Heart left ventricle (tissue), 16 donors: ENCODE results near the gene SERHL2. TPM values are rescaled to one million over a fixed set of nuclear protein-coding genes. Genes with fewer than 3 reads are reported as not detected.
"Not testable (repeated sequence)": the region's sequence is repeated elsewhere in the genome, so short reads cannot be mapped to it uniquely, and the experiment has no call there.

Source experiments
- ATAC-seq, 4 donors: fragments of 200-7000 bp; cut with Tn5 transposase; one replicate each; pipeline ENCODE4 v1.9.1; 2020 to 2022; ENCODE audit warnings: moderate library complexity in 4 of 4, mild to moderate bottlenecking in 3 of 4, moderate number of reproducible peaks in 1 of 4
- DNase-seq, 5 donors: peaks; one replicate each; pipeline ENCODE4 v3.0.0-alpha.2; 2020
- H3K27ac ChIP-seq, 12 donors: fragments of 200-600 bp; sonication (generic) in 4 of 12; one replicate each; pipeline versions ENCODE4 v1.5.0 to v1.8.0; 2016 to 2022; ENCODE audit warnings: mild to moderate bottlenecking in 2 of 12
- H3K27me3 ChIP-seq, 9 donors: fragments of 200-600 bp; sonication (generic) in 2 of 9; one replicate each; pipeline versions ENCODE4 v1.5.1 to v1.8.0; 2016 to 2022; ENCODE audit warnings: mild to moderate bottlenecking in 3 of 9
- H3K36me3 ChIP-seq, 9 donors: fragments of 200-600 bp; sonication (generic) in 2 of 9; one replicate each; pipeline versions ENCODE4 v1.5.0 to v1.8.0; 2018 to 2022; ENCODE audit warnings: mild to moderate bottlenecking in 2 of 9
- H3K4me1 ChIP-seq, 12 donors: fragments of 200-600 bp; sonication (generic) in 4 of 12; one replicate each; pipeline versions ENCODE4 v1.5.0 to v1.8.0; 2016 to 2022; ENCODE audit warnings: mild to moderate bottlenecking in 3 of 12
- H3K4me3 ChIP-seq, 12 donors: fragments of 200-600 bp; sonication (generic) in 4 of 12; one replicate each; pipeline versions ENCODE4 v1.5.0 to v1.8.0; 2017 to 2022; ENCODE audit warnings: mild to moderate bottlenecking in 9 of 12, moderate library complexity in 4 of 12
- H3K9me3 ChIP-seq, 12 donors: fragments of 200-600 bp; sonication (generic) in 4 of 12; one replicate each; pipeline versions ENCODE4 v1.5.0 to v1.8.0; 2016 to 2022; ENCODE audit warnings: mild to moderate bottlenecking in 1 of 12
- CTCF ChIP-seq, 12 donors: fragments of 200-600 bp; sonication (generic) in 4 of 12; IDR thresholded peaks; one replicate each; pipeline versions ENCODE4 v1.5.0 to v1.8.0; 2018 to 2022; ENCODE audit warnings: antibody characterized with exemption in 12 of 12, mild to moderate bottlenecking in 5 of 12
- POLR2A ChIP-seq, 2 donors: fragments of 450-650 bp; IDR thresholded peaks; one replicate each; pipeline ENCODE4 v1.6.1; 2017; ENCODE audit warnings: antibody characterized with exemption in 2 of 2, mild to moderate bottlenecking in 2 of 2, moderate library complexity in 2 of 2
- WGBS, 4 donors: extraction: QIAGEN DNeasy Blood & Tissue Kit in 2 of 4; methylation state at CpG; one replicate each; pipeline versions ENCODE4 v1.1.5 to v1.1.7; 2013 to 2018; 5-methylcytosine and 5-hydroxymethylcytosine counted together
- intact Hi-C, 10 donors: fragments of 100-400 bp; cut with DNase I; formaldehyde crosslinking; loops; one replicate each; pipeline versions ENCODE4 v1.11.1 to v1.14.2; 2022
- long read RNA-seq, 3 donors: library from polyadenylated mRNA; unstranded; transcript quantifications; one replicate each; pipeline ENCODE4 v2.0.0, GENCODE V29; 2020 to 2021
- polyA plus RNA-seq, 2 donors: library from polyadenylated mRNA; stranded (reverse); fragments of 200-250 nt; gene quantifications; one replicate each; pipeline ENCODE4 v1.2.3, GENCODE V29; 2013
- total RNA-seq, 9 donors: library from RNA; depleted of rRNA in 2 of 9; stranded (reverse); fragments of >200 nt in 2 of 9; fragmentation: NEBNext Ultra II Directional in 3 of 9; extraction: Animal tissue kit (Norgen Biotek cat#: 25700) in 3 of 9; gene quantifications; one replicate each; pipeline versions ENCODE4 v1.1.0 to v1.2.4, GENCODE V29; 2016 to 2023
- donor health status: ischemic (EF 13 %, LVEDD 7.1; RV severe dilation, severe dysfunction).
- donor health status: healthy with polysubstance abuse.
- donor health status: DM: no; HTN: yes; CAD: no.
- donor health status: DM: no; HTN: no; CAD: no.
- donor health status: ischemic (EF 25% LVEDD 6.9; RV normal size, moderate dysfunction).
- donor health status: ischemic (EF 25% LVEDD 5.7; RV mildly dilated, moderate dysfunction).
- donor health status: healthy.
- donor health status: DM: yes; HTN: yes; CAD: no.
- donor health status: ischemic (EF 35%, LVEDD 5.7; RV mildly dilated, moderate dysfunction).
- donor health status: nonischemic (EF 11% LVEDD 7.7; RV severe dilation, severe dysfunction).
- donor health status: DM: yes; HTN: yes; CAD: no.
- donor health status: PGD.
- donor health status: ischemic (EF 29% LVEDD 5.4; RV normal size, mild dysfunction).
- donor health status: nonischemic (EF 23%, LVEDD 6.1; RV moderate dilation, normal function).

Gene SERHL2
- 1 to 10 TPM in 8 of 9 donors, under 1 TPM in 1; 0.90 to 5.3 (median 3.5) TPM for total RNA-seq
- 1 to 10 TPM; 1.1 to 3.4 TPM for polyA plus RNA-seq
- long read RNA-seq, donor 1, partial matches to known transcripts: 0 of 10 reads
- long read RNA-seq, donor 1, other reads (novel, unspliced or antisense): 10 of 10 reads
- long read RNA-seq, donor 2, partial matches to known transcripts: 0 of 7 reads
- long read RNA-seq, donor 2, other reads (novel, unspliced or antisense): 7 of 7 reads
- long read RNA-seq, donor 3, partial matches to known transcripts: 0 of 1 reads
- long read RNA-seq, donor 3, other reads (novel, unspliced or antisense): 1 of 1 reads

- Histone ChIP-seq H3K36me3 (no peaks in the 10 kb centered on the region), H3K4me1 (peaks cover 3 to 14% (median 8%) of the 10 kb centered on the region in 12 donors), H3K27me3 (peaks cover 0 to 6% (median 0%) of the 10 kb centered on the region in 9 donors), H3K9me3 (peaks cover 0 to 7% (median 0%) of the 10 kb centered on the region in 12 donors), H3K27ac (peak within 1 kb of the TSS in 8 of 12 donors; percentile 31 to 65 (median 52)), H3K4me3 (peak within 1 kb of the TSS; percentile 18 to 72 (median 64))
- intact Hi-C loops: loop anchor here in 2 of 10 donors (5.0 kb wide), 1 partner anchor 41 kb away; no protein-coding TSS in a partner anchor
- 1 to 3% (median 2%) methylated on average over 29 to 75 of the region's 75 CpGs for WGBS, 4 donors
- TF ChIP-seq POLR2A (IDR thresholded peaks at IDR 0.05) (peak in 1 of 2 donors; percentile 40), CTCF (IDR thresholded peaks at IDR 0.05) (no peak)
- ATAC-seq (peak; percentile 89 to 98 (median 96)), DNase-seq (peak; percentile 92 to 97 (median 93))
Observed at GRCh38 chr22:42553475-42554361, at the start of gene SERHL2. Gene SERHL2, plus strand, starts transcription at chr22:42553956. Its CDS starts 65 bp downstream, at chr22:42554021.

- peak in 1 of 4 donors; percentile 4 for ATAC-seq
- intact Hi-C loops, H3K27me3 ChIP-seq, H3K4me3 ChIP-seq, H3K9me3 ChIP-seq, H3K27ac ChIP-seq, DNase-seq: not testable (repeated sequence)
- Histone ChIP-seq H3K4me1 (peaks cover 0 to 13% (median 4%) of the 10 kb centered on the region in 12 donors), H3K36me3 (peaks cover 0 to 16% (median 6%) of the 10 kb centered on the region in 9 donors)
- 38 to 49% (median 46%) methylated on average over 11 of the region's 11 CpGs for WGBS, 4 donors
Observed at GRCh38 chr22:42508327-42508974, 45.3 kb upstream of the SERHL2 start.

GRCh38 chr22:42508975-42509364 is 44.8 kb upstream of the SERHL2 start:
- 40 to 57% (median 45%) methylated on average over 8 to 10 of the region's 10 CpGs for WGBS, 4 donors
- H3K9me3 ChIP-seq, intact Hi-C loops, H3K27ac ChIP-seq, H3K4me3 ChIP-seq, DNase-seq, H3K27me3 ChIP-seq: not testable (repeated sequence)
- Histone ChIP-seq H3K4me1 (peaks cover 0 to 13% (median 4%) of the 10 kb centered on the region in 12 donors), H3K36me3 (peaks cover 0 to 21% (median 6%) of the 10 kb centered on the region in 9 donors)
- peak in 1 of 4 donors; percentile 2 for ATAC-seq

- peaks cover 0 to 13% (median 4%) of the 10 kb centered on the region in 12 donors for H3K4me1 ChIP-seq
- no peaks in the 10 kb centered on the region for H3K27me3 ChIP-seq
- no peak for ATAC-seq
- WGBS, 4 donors: 72 to 83% (median 77%) methylated on average over 15 of the region's 15 CpGs
- no peak overlapping the region for H3K4me3 ChIP-seq
- H3K36me3 ChIP-seq: peaks cover 0 to 27% (median 9%) of the 10 kb centered on the region in 9 donors
- no peaks in the 10 kb centered on the region for H3K9me3 ChIP-seq
- DNase-seq: no peak
- no peak overlapping the region for H3K27ac ChIP-seq
- TF ChIP-seq CTCF (IDR thresholded peaks at IDR 0.05) (no peak), POLR2A (IDR thresholded peaks at IDR 0.05) (no peak)
- intact Hi-C loops: no loop called here
Observed at GRCh38 chr22:42509548-42509947, 44.2 kb upstream of the SERHL2 start.
